HG02678 (cell line): ENCODE measurements around the gene LYSMD2.

Experiments used
- ATAC-seq: cut with Tn5 transposase; IDR thresholded peaks from one replicate; pipeline ENCODE4 v1.9.1; 2021; ENCODE audit warnings: mild to moderate bottlenecking, moderate library complexity; ENCODE audit not compliant: unreplicated experiment

Gene LYSMD2

GRCh38 chr15:51752888-51753287 lies 15.4 kb upstream of the LYSMD2 start:
- no peak for ATAC-seq

DNA sequence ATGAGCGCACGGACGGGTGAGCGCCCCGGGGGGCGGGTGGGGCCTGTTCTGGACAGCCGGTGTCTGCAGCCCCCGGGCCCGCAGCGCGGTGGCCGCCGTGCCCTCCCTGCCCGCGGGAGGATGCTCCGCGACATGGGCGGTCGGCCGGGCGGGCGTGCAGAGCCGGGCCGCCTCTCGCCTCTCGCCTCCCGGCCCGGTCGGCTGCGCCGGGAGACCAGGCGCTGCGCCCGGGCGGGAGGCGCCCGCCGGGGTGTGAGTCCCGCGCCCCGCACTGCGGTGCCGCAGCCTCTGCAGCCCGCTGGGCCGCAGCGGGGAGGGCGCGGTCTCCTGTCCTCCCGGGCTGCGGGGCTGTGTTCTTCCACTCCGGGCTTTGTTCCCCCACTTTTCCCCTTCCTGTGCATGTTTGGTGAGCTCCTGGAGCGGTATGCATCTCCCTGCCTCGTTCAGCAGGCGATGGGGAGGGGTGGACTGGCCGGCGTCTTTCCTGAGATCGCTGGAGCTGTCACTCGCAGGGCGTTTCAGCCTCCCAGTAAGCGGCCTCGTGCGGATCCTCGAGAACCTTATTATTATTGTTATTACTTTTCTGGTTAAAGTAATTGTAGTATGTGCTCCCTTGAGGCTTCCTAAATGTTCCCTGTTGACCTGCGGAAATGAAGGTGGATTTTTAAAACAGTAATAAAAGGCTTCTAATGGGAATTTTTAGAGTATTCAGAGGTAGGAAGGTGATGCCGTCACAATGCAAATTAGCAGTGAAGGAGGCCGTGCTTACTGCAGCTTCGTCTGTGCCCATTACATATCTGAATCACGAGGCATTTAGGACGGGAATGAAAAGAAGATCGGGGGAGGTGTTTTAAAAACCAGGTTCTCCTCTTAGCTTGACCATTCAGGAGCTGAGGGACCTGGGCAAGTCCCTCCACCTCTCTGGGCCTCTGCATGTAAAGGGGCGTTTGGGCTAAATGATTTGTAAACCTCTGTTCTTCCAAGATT lies 14.5 kb upstream of the LYSMD2 start:
- ATAC-seq: peak; percentile 39

- ATAC-seq: peak; percentile 74
These were observed 13.6 kb upstream of the LYSMD2 start, which contains the start of gene TMOD2 for GRCh38 chr15:51750792-51751696. Gene TMOD2, plus strand, starts transcription at chr15:51751597. Its CDS starts 14,845 bp downstream, at chr15:51766442.

GRCh38 chr15:51750186-51750585 lies 12.7 kb upstream of the LYSMD2 start:
- ATAC-seq: no peak

DNA sequence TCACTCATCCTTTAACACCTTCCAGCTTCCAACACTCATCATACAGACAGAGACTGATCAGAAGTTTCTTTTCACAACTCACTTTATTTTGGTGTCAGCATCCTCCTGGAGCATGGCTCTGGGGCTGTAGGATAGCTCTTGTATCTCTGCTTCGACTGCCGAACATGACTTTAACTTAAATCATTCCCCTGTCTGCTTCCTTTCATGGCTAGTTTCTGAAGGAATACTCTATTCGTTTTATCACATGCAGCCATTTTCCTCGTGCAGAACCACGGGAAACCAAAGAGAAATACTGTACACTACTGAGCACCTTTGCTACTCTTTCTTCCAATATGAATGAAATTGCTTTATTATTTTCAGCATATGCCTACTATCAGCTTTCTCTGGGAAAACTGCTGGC lies 11.9 kb upstream of the LYSMD2 start:
- no peak for ATAC-seq

DNA sequence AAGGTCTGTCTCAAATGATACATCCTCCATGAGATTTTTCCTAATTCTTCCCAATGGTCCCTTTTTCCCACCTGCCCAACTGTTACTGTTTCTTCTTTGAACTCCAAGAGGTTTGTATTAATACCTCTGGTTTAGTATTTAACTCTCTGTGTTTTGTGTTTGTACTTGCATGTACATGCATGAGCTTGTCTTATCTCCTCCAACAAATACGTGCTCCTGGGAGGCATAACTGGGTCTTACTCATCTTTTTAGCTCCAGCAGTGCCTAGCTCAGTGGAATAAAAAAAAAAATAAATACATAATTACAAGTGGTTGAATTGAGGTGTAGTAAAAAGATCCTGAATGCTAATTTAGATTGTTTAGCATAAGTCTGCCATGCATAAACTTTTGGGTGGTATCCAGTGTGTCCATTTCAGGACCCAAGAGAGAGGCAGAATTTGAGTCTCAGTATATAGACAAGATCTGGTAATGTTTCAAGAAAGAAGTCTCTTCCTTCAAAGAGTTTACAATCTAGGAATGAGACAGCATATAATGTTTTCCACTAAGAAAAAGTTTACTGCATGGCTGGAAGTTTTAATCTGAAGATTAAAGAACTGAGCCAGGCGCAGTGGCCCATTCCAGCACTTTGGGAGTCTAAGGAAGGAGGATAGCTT lies 1.7 kb upstream of the LYSMD2 start:
- ATAC-seq: no peak

- ATAC-seq: no peak
These were observed 1.1 kb upstream of the LYSMD2 start for GRCh38 chr15:51738553-51738952.

GRCh38 chr15:51736751-51737521 lies 519 bp downstream of the LYSMD2 start:
- ATAC-seq: peak; percentile 31

DNA sequence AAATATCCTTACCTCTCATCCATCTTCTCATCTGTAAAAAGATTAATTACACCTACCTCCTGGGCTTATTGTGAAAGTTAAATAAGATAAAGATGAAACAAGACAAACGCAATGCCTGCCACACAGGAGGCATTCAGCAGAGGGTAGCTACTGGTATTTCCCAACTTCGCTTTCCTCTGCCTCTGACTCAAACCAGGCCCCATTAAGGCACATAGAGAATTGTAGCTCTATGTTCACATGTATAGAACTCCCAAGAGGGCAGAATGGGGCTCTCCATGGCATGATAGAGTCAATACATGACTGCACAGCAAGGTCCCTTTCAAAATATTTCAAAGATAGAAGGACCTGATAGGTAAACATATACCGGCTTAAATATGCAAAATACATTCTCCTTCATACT lies 1.4 kb downstream of the LYSMD2 start:
- ATAC-seq: peak; percentile 24

- peak; percentile 17 for ATAC-seq
These were observed 2.0 kb downstream of the LYSMD2 start for GRCh38 chr15:51735228-51736010.

- ATAC-seq: no peak
These were observed 4.8 kb downstream of the LYSMD2 start for GRCh38 chr15:51732646-51733045.

- peak; percentile 61 for ATAC-seq
These were observed 5.7 kb downstream of the LYSMD2 start for GRCh38 chr15:51731549-51732267.

GRCh38 chr15:51727141-51727897 lies 10.1 kb downstream of the LYSMD2 start:
- no peak for ATAC-seq

- ATAC-seq: peak; percentile 87
These were observed 11.0 kb downstream of the LYSMD2 start for GRCh38 chr15:51726302-51727073.

GRCh38 chr15:51724673-51725072 lies 12.8 kb downstream of the LYSMD2 start:
- no peak for ATAC-seq

GRCh38 chr15:51724199-51724598 lies 13.3 kb downstream of the LYSMD2 start:
- ATAC-seq: no peak
